LNCaP clone FGC (cell line): ENCODE measurements around the gene IL1RAPL1.

ENCODE experiments used
- DNase-seq: peaks from one replicate; pipeline ENCODE4 v3.0.0-alpha.2; 2011; ENCODE audit warnings: low read depth
- H3K4me3 ChIP-seq: 2 replicates; pipeline ENCODE4 v1.5.1; 2011; ENCODE audit warnings: mild to moderate bottlenecking, low read depth, low read length, control low read depth
- CTCF ChIP-seq: IDR thresholded peaks from 2 replicates; pipeline ENCODE4 v1.5.1; 2012; ENCODE audit warnings: mild to moderate bottlenecking; ENCODE audit not compliant: control insufficient read depth, insufficient read depth; ENCODE audit errors: extremely low read depth

IL1RAPL1 gene

GRCh38 chrX:29648161-29648560 is 1060.9 kb downstream of the IL1RAPL1 start:
- no peak overlapping the region for H3K4me3 ChIP-seq
- TF ChIP-seq CTCF: no peak
- no peak for DNase-seq

GRCh38 chrX:29652484-29652883 is 1065.2 kb downstream of the IL1RAPL1 start:
- DNase-seq: no peak
- no peak for TF ChIP-seq CTCF
- no peak overlapping the region for H3K4me3 ChIP-seq

- no peak for TF ChIP-seq CTCF
- no peak overlapping the region for H3K4me3 ChIP-seq
- DNase-seq: no peak
Observed at GRCh38 chrX:29653721-29654120, 1066.5 kb downstream of the IL1RAPL1 start.

- no peak overlapping the region for H3K4me3 ChIP-seq
- DNase-seq: no peak
- no peak for TF ChIP-seq CTCF
Observed at GRCh38 chrX:29659911-29660310, 1072.7 kb downstream of the IL1RAPL1 start.

GRCh38 chrX:29661290-29661689 is 1074.0 kb downstream of the IL1RAPL1 start:
- no peak for DNase-seq
- TF ChIP-seq CTCF: no peak
- no peak overlapping the region for H3K4me3 ChIP-seq

- H3K4me3 ChIP-seq: no peak overlapping the region
- TF ChIP-seq CTCF: no peak
- DNase-seq: no peak
Observed at GRCh38 chrX:29662101-29662500, 1074.9 kb downstream of the IL1RAPL1 start.

- DNase-seq: no peak
- TF ChIP-seq CTCF: no peak
- H3K4me3 ChIP-seq: no peak overlapping the region
Observed at GRCh38 chrX:29662759-29663503, 1075.7 kb downstream of the IL1RAPL1 start.
